ENCODE results near the gene NOG.

GRCh38 chr17:56636265-56636664 lies 42.8 kb downstream of the NOG start:
- TF ChIP-seq POLR2A (IDR thresholded peaks at IDR 0.05; ENCODE audit: low read depth, low read length) (no peak), EZH2 (IDR thresholded peaks at IDR 0.05; ENCODE audit: borderline replicate concordance, low read depth, low read length, severe bottlenecking) (no peak), CTCF (IDR thresholded peaks at IDR 0.05; ENCODE audit: extremely low read depth in 1 of 2, insufficient read depth in 1 of 2, low read depth in 1 of 2, low read length in 2 of 2) (no peak)

All from endothelial cell of umbilical vein (primary cell).